HEK293 (cell line): Measurements from ENCODE around the gene ZNF865.

Experiments used
- CTCF ChIA-PET: fragments of 350-600 bp; formaldehyde crosslinking; extraction: SDS; loops from one replicate; lab custom pipeline; 2021; ENCODE audit warnings: antibody characterized with exemption; lab: Yijun Ruan, JAX
- POLR2A ChIA-PET: fragments of 300-600 bp; formaldehyde crosslinking; extraction: SDS; loops from one replicate; lab custom pipeline; 2020; ENCODE audit warnings: antibody characterized with exemption, inconsistent platforms; lab: Yijun Ruan, JAX
- H3K27ac ChIP-seq: fragments of 200-500 bp; sonication (Bioruptor generic); 2 replicates; pipeline ENCODE4 v1.5.1; 2014; ENCODE audit warnings: low read depth, low read length, control low read depth, inconsistent platforms; ENCODE audit errors: extremely low read depth
- H3K36me3 ChIP-seq, 2 experiments: fragments of 200-500 bp in 1 of 2; sonication (Bioruptor generic) in 1 of 2; 1 replicate in 1 of 2; 2 replicates in 1 of 2; pipeline ENCODE4 v1.5.1; 2014 to 2017; ENCODE audit warnings: inconsistent platforms in 2 of 2, low read length in 2 of 2; ENCODE audit not compliant: control insufficient read depth in 2 of 2, insufficient read depth in 1 of 2
- H3K4me1 ChIP-seq: fragments of 200-500 bp; sonication (Bioruptor generic); 2 replicates; pipeline ENCODE4 v1.5.1; 2014; ENCODE audit warnings: mild to moderate bottlenecking, low read length, inconsistent platforms; ENCODE audit not compliant: control insufficient read depth, insufficient read depth
- H3K4me3 ChIP-seq: 2 replicates; pipeline ENCODE4 v1.5.1; 2011; ENCODE audit warnings: low read depth, mild to moderate bottlenecking, control low read depth, low read length, moderate library complexity
- H3K9me3 ChIP-seq: fragments of 200-500 bp; sonication (Bioruptor generic); 2 replicates; pipeline ENCODE4 v1.5.1; 2014; ENCODE audit warnings: low read depth, low read length, inconsistent platforms; ENCODE audit not compliant: control insufficient read depth, insufficient read depth
- BCL11A ChIP-seq: fragments of 450-650 bp; formaldehyde crosslinking; IDR thresholded peaks from 2 replicates; pipeline ENCODE4 v1.5.1; 2016; ENCODE audit warnings: low read depth, missing biosample characterization, missing genetic modification characterization
- GLIS2 ChIP-seq: fragments of 450-650 bp; formaldehyde crosslinking; IDR thresholded peaks from 2 replicates; pipeline ENCODE4 v1.5.1; 2016; ENCODE audit warnings: missing biosample characterization, missing genetic modification characterization
- TCF7L2 ChIP-seq: IDR thresholded peaks from 2 replicates; pipeline ENCODE4 v1.6.1; 2011; ENCODE audit warnings: low read depth, mild to moderate bottlenecking, inconsistent platforms, low read length, moderate library complexity, borderline replicate concordance
- ZFP3 ChIP-seq: fragments of 450-650 bp; formaldehyde crosslinking; IDR thresholded peaks from 2 replicates; pipeline ENCODE4 v1.5.1; 2016; ENCODE audit warnings: low read depth, missing biosample characterization, missing genetic modification characterization
- ZNF16 ChIP-seq: fragments of 450-650 bp; formaldehyde crosslinking; IDR thresholded peaks from 2 replicates; pipeline ENCODE4 v1.5.1; 2016; ENCODE audit warnings: low read depth, missing biosample characterization, missing genetic modification characterization
- ZNF169 ChIP-seq: fragments of 450-650 bp; formaldehyde crosslinking; IDR thresholded peaks from 2 replicates; pipeline ENCODE4 v1.5.1; 2016; ENCODE audit warnings: missing biosample characterization, missing genetic modification characterization
- ZNF239 ChIP-seq: fragments of 450-650 bp; formaldehyde crosslinking; IDR thresholded peaks from 2 replicates; pipeline ENCODE4 v1.5.1; 2016; ENCODE audit warnings: missing biosample characterization, missing genetic modification characterization
- ZNF423 ChIP-seq: fragments of 450-650 bp; formaldehyde crosslinking; IDR thresholded peaks from 2 replicates; pipeline ENCODE4 v1.5.1; 2016; ENCODE audit warnings: missing biosample characterization, missing genetic modification characterization
- ZNF433 ChIP-seq: fragments of 450-650 bp; formaldehyde crosslinking; IDR thresholded peaks from 2 replicates; pipeline ENCODE4 v1.5.1; 2016; ENCODE audit warnings: missing biosample characterization, missing genetic modification characterization, low read depth
- ZNF521 ChIP-seq: fragments of 450-650 bp; formaldehyde crosslinking; IDR thresholded peaks from 2 replicates; pipeline ENCODE4 v1.5.1; 2017; ENCODE audit warnings: missing biosample characterization, mild to moderate bottlenecking, missing genetic modification characterization
- ZNF530 ChIP-seq: fragments of 450-650 bp; formaldehyde crosslinking; IDR thresholded peaks from 2 replicates; pipeline ENCODE4 v1.5.1; 2016; ENCODE audit warnings: low read depth, missing biosample characterization, missing genetic modification characterization
- ZNF561 ChIP-seq: fragments of 450-650 bp; IDR thresholded peaks from 2 replicates; pipeline ENCODE4 v1.5.1; 2018; ENCODE audit warnings: missing biosample characterization, missing genetic modification characterization, borderline replicate concordance
- ZNF621 ChIP-seq: fragments of 450-650 bp; formaldehyde crosslinking; IDR thresholded peaks from 2 replicates; pipeline ENCODE4 v1.5.1; 2017; ENCODE audit warnings: missing biosample characterization, missing genetic modification characterization
- ZNF654 ChIP-seq: fragments of 450-650 bp; formaldehyde crosslinking; IDR thresholded peaks from 2 replicates; pipeline ENCODE4 v1.5.1; 2016; ENCODE audit warnings: low read depth, missing biosample characterization, missing genetic modification characterization
- ZNF677 ChIP-seq: fragments of 450-650 bp; IDR thresholded peaks from 2 replicates; pipeline ENCODE4 v1.5.0; 2018; ENCODE audit warnings: missing biosample characterization, mild to moderate bottlenecking, missing genetic modification characterization, moderate library complexity
- ZNF843 ChIP-seq: fragments of 450-650 bp; formaldehyde crosslinking; IDR thresholded peaks from 2 replicates; pipeline ENCODE4 v1.5.1; 2016; ENCODE audit warnings: missing biosample characterization, missing genetic modification characterization
- TF ChIP-seq, protein P1 (sequence below): fragments of 450-650 bp; formaldehyde crosslinking; IDR thresholded peaks from 2 replicates; pipeline ENCODE4 v1.5.0; 2017; ENCODE audit warnings: missing biosample characterization, missing genetic modification characterization, borderline replicate concordance
- TF ChIP-seq, protein P2 (sequence below): fragments of 450-650 bp; formaldehyde crosslinking; IDR thresholded peaks from 2 replicates; pipeline ENCODE4 v1.5.1; 2016; ENCODE audit warnings: missing biosample characterization, missing genetic modification characterization
- TF ChIP-seq, protein P3 (sequence below): fragments of 450-650 bp; formaldehyde crosslinking; IDR thresholded peaks from 2 replicates; pipeline ENCODE4 v1.5.1; 2016; ENCODE audit warnings: missing biosample characterization, missing genetic modification characterization
- TF ChIP-seq, protein P4 (sequence below): fragments of 450-650 bp; formaldehyde crosslinking; IDR thresholded peaks from 2 replicates; pipeline ENCODE4 v1.5.1; 2016; ENCODE audit warnings: missing biosample characterization, missing genetic modification characterization
- TF ChIP-seq, protein P5 (sequence below): fragments of 450-650 bp; formaldehyde crosslinking; IDR thresholded peaks from 2 replicates; pipeline ENCODE4 v1.5.1; 2017; ENCODE audit warnings: missing biosample characterization, mild to moderate bottlenecking, missing genetic modification characterization, moderate library complexity
- TF ChIP-seq, protein P6 (sequence below): sonication (generic); formaldehyde crosslinking; IDR thresholded peaks from 2 replicates; pipeline ENCODE4 v1.8.1; 2022; ENCODE audit warnings: mild to moderate bottlenecking, moderate library complexity, missing genetic modification reagents
- TF ChIP-seq, protein P7 (sequence below): fragments of 450-650 bp; formaldehyde crosslinking; IDR thresholded peaks from 2 replicates; pipeline ENCODE4 v1.5.1; 2017; ENCODE audit warnings: missing biosample characterization, missing genetic modification characterization
- TF ChIP-seq, protein P8 (sequence below): fragments of 450-650 bp; IDR thresholded peaks from 2 replicates; pipeline ENCODE4 v1.5.1; 2018; ENCODE audit warnings: missing biosample characterization, missing genetic modification characterization

Gene ZNF865

DNA sequence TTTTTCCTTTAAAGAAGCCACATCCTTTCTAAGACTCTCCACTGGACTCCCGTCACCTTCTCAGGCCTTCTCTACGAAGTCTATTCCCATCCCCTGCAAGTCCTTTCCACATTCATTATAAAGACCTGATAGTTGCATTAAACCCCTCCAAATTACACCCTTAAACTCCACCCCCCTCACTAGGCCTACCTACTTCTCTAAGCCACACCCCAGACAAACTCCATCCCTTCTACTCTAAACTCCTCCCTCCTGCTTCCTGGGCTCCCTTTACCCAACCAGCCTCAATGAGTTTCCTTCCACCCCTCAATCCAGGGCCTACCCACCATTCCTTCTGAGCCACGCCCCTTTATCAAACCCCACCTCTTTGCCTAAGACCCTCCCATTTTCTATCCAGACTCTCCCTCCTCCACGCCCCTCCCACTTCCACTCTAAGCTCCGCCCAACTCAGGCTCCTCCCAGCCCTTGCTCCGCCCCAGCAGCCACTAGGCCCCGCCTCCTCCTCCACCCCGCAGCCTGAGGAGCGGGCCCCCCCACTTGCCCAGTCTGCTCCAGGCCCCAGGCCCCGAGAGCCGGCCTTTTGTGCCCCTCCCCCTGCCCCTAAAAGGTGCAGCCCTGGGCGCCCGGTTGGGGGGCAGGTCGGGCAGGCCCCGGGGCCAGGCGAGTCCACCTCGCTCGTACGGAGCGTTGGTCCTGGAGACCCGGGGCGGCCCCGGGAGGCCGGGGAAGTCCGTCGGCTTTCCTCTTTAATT lies 6.6 kb upstream of the ZNF865 start (continued):
- TF ChIP-seq, protein P1, sequence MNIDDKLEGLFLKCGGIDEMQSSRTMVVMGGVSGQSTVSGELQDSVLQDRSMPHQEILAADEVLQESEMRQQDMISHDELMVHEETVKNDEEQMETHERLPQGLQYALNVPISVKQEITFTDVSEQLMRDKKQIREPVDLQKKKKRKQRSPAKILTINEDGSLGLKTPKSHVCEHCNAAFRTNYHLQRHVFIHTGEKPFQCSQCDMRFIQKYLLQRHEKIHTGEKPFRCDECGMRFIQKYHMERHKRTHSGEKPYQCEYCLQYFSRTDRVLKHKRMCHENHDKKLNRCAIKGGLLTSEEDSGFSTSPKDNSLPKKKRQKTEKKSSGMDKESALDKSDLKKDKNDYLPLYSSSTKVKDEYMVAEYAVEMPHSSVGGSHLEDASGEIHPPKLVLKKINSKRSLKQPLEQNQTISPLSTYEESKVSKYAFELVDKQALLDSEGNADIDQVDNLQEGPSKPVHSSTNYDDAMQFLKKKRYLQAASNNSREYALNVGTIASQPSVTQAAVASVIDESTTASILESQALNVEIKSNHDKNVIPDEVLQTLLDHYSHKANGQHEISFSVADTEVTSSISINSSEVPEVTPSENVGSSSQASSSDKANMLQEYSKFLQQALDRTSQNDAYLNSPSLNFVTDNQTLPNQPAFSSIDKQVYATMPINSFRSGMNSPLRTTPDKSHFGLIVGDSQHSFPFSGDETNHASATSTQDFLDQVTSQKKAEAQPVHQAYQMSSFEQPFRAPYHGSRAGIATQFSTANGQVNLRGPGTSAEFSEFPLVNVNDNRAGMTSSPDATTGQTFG, result no peak
- TF ChIP-seq, protein P2, sequence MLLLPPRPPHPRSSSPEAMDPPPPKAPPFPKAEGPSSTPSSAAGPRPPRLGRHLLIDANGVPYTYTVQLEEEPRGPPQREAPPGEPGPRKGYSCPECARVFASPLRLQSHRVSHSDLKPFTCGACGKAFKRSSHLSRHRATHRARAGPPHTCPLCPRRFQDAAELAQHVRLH, result no peak
- TF ChIP-seq, protein P3, sequence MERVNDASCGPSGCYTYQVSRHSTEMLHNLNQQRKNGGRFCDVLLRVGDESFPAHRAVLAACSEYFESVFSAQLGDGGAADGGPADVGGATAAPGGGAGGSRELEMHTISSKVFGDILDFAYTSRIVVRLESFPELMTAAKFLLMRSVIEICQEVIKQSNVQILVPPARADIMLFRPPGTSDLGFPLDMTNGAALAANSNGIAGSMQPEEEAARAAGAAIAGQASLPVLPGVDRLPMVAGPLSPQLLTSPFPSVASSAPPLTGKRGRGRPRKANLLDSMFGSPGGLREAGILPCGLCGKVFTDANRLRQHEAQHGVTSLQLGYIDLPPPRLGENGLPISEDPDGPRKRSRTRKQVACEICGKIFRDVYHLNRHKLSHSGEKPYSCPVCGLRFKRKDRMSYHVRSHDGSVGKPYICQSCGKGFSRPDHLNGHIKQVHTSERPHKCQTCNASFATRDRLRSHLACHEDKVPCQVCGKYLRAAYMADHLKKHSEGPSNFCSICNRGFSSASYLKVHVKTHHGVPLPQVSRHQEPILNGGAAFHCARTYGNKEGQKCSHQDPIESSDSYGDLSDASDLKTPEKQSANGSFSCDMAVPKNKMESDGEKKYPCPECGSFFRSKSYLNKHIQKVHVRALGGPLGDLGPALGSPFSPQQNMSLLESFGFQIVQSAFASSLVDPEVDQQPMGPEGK, result peak; percentile 100; the same call in 1 of the 2 replicates
- TF ChIP-seq, protein P4, sequence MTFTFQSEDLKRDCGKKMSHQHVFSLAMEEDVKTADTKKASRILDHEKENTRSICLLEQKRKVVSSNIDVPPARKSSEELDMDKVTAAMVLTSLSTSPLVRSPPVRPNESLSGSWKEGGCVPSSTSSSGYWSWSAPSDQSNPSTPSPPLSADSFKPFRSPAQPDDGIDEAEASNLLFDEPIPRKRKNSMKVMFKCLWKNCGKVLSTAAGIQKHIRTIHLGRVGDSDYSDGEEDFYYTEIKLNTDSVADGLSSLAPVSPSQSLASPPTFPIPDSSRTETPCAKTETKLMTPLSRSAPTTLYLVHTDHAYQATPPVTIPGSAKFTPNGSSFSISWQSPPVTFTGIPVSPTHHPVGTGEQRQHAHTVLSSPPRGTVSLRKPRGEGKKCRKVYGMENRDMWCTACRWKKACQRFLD, result no peak
- TF ChIP-seq ZNF621 (tag by site-specific recombination), result no peak
- TF ChIP-seq TCF7L2, result no peak
- no peak for TF ChIP-seq ZNF654 (tag by site-specific recombination)
- 0 out of 2 replicates have a peak, but pooled peaks have one; percentile 29 for TF ChIP-seq ZNF843
- no peak; the same call in none of the 2 replicates for TF ChIP-seq ZNF561 (tag by site-specific recombination)

DNA sequence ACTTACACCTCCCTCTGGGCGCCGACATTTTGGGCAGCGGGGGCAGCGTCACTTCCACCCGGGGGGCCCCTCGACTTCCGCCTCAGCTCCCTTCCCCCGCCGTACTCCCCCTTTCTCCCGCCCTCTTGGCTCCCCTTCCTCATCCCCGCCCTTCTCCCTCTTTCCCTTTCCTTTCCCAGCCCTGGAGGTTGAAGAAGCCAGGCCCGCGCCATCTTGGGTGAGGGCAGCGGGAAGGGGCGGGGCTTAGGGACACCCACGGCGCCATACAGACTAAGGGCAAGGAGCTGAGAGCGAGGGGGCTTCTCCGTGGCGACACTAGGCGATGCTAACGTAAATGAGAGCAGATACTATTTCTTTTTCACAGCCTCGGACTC lies 6.0 kb upstream of the ZNF865 start, which contains the start of gene FIZ1:
Gene FIZ1, minus strand, starts transcription at position 50 of the 374 bp plus-strand sequence. CDS start 1,652 bp downstream, outside the sequence.
- CTCF ChIA-PET, result interaction anchor here (0.6 to 2.9 kb wide), 9 partner anchors 12 to 1174 kb away, joined by 3 to 9 read pairs (median 3); no protein-coding TSS in a partner anchor
- peaks cover 10 to 28% of the 10 kb centered on the region in 2 experiments for H3K36me3 ChIP-seq
- peak within 1 kb of the TSS; percentile 97 for H3K4me3 ChIP-seq
- TF ChIP-seq ZNF433 (no peak), ZNF521 (no peak), ZNF169 (tag by site-specific recombination) (no peak), ZFP3 (tag by site-specific recombination) (no peak), ZNF677 (tag by site-specific recombination) (no peak), ZNF423 (tag by site-specific recombination) (no peak), ZNF239 (tag by site-specific recombination) (no peak), ZNF530 (tag by site-specific recombination) (no peak), ZNF16 (no peak), GLIS2 (peak; percentile 97; the same call in 1 of the 2 replicates), BCL11A (no peak)
- TF ChIP-seq, protein P5, sequence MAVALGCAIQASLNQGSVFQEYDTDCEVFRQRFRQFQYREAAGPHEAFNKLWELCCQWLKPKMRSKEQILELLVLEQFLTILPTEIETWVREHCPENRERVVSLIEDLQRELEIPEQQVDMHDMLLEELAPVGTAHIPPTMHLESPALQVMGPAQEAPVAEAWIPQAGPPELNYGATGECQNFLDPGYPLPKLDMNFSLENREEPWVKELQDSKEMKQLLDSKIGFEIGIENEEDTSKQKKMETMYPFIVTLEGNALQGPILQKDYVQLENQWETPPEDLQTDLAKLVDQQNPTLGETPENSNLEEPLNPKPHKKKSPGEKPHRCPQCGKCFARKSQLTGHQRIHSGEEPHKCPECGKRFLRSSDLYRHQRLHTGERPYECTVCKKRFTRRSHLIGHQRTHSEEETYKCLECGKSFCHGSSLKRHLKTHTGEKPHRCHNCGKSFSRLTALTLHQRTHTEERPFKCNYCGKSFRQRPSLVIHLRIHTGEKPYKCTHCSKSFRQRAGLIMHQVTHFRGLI, result no peak
- TF ChIP-seq, protein P6, sequence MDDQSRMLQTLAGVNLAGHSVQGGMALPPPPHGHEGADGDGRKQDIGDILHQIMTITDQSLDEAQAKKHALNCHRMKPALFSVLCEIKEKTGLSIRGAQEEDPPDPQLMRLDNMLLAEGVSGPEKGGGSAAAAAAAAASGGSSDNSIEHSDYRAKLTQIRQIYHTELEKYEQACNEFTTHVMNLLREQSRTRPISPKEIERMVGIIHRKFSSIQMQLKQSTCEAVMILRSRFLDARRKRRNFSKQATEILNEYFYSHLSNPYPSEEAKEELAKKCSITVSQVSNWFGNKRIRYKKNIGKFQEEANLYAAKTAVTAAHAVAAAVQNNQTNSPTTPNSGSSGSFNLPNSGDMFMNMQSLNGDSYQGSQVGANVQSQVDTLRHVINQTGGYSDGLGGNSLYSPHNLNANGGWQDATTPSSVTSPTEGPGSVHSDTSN (CRISPR knock-in tag), result no peak
- TF ChIP-seq, protein P7, sequence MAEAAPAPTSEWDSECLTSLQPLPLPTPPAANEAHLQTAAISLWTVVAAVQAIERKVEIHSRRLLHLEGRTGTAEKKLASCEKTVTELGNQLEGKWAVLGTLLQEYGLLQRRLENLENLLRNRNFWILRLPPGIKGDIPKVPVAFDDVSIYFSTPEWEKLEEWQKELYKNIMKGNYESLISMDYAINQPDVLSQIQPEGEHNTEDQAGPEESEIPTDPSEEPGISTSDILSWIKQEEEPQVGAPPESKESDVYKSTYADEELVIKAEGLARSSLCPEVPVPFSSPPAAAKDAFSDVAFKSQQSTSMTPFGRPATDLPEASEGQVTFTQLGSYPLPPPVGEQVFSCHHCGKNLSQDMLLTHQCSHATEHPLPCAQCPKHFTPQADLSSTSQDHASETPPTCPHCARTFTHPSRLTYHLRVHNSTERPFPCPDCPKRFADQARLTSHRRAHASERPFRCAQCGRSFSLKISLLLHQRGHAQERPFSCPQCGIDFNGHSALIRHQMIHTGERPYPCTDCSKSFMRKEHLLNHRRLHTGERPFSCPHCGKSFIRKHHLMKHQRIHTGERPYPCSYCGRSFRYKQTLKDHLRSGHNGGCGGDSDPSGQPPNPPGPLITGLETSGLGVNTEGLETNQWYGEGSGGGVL (tag by site-specific recombination), result peak; percentile 99
- TF ChIP-seq, protein P8, sequence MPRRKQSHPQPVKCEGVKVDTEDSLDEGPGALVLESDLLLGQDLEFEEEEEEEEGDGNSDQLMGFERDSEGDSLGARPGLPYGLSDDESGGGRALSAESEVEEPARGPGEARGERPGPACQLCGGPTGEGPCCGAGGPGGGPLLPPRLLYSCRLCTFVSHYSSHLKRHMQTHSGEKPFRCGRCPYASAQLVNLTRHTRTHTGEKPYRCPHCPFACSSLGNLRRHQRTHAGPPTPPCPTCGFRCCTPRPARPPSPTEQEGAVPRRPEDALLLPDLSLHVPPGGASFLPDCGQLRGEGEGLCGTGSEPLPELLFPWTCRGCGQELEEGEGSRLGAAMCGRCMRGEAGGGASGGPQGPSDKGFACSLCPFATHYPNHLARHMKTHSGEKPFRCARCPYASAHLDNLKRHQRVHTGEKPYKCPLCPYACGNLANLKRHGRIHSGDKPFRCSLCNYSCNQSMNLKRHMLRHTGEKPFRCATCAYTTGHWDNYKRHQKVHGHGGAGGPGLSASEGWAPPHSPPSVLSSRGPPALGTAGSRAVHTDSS, result peak; percentile 62

More for the DNA sequence above, 6.0 kb upstream of the ZNF865 start, which contains the start of gene FIZ1:
- no peaks in the 10 kb centered on the region for H3K9me3 ChIP-seq
- H3K27ac ChIP-seq, result peak within 1 kb of the TSS; percentile 97
- POLR2A ChIA-PET, result interaction anchor here (0.6 to 4.4 kb wide), 37 partner anchors 10 to 483 kb away, joined by 3 to 71 read pairs (median 5); partner anchors contain the start of genes CCDC106, HSPBP1, ISOC2 and KMT5C
- peaks cover 3% of the 10 kb centered on the region; the same call in 1 of the 2 replicates for H3K4me1 ChIP-seq
